Keratinocyte (primary cell): ENCODE measurements around the gene NDUFA11.

Source experiments
- EZH2 ChIP-seq: IDR thresholded peaks from one replicate; pipeline ENCODE4 v1.6.1; 2012; ENCODE audit warnings: inconsistent platforms, mild to moderate bottlenecking, low read length, moderate library complexity
- TF ChIP-seq, protein P1 (sequence below), 3 experiments: IDR thresholded peaks in 1 of 3; conservative IDR thresholded peaks in 1 of 3; optimal IDR thresholded peaks in 1 of 3; 2 replicates in 2 of 3; 3 replicates in 1 of 3; pipeline versions ENCODE3 to v1.5.1; 2011; ENCODE audit warnings: low read length in 3 of 3, mild to moderate bottlenecking in 3 of 3, moderate library complexity in 2 of 3, control low read depth in 1 of 3, inconsistent platforms in 1 of 3; ENCODE audit not compliant: insufficient read depth in 2 of 3; ENCODE audit errors: extremely low read depth in 1 of 3

DNA sequence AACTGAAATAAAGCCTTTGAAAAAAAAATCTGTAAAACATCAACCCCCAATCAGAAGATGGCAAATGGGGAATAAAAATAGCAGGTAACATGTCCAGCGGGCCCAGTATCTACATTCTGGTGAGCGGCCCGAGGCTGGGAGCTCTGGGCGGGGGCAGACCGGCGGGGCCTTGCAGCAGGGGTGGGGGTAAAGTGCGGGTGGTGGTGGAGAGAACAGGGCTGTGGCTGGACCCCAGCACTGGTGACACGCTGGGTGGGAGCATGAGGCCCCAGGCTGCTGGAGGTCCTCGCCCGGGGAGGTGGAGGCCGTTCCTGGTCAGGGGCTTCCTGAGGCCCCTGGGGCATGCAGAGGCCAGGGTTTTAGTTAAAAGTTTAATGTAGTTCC, 12.2 kb upstream of the NDUFA11 start:
- no peak for TF ChIP-seq EZH2
- TF ChIP-seq, protein P1, sequence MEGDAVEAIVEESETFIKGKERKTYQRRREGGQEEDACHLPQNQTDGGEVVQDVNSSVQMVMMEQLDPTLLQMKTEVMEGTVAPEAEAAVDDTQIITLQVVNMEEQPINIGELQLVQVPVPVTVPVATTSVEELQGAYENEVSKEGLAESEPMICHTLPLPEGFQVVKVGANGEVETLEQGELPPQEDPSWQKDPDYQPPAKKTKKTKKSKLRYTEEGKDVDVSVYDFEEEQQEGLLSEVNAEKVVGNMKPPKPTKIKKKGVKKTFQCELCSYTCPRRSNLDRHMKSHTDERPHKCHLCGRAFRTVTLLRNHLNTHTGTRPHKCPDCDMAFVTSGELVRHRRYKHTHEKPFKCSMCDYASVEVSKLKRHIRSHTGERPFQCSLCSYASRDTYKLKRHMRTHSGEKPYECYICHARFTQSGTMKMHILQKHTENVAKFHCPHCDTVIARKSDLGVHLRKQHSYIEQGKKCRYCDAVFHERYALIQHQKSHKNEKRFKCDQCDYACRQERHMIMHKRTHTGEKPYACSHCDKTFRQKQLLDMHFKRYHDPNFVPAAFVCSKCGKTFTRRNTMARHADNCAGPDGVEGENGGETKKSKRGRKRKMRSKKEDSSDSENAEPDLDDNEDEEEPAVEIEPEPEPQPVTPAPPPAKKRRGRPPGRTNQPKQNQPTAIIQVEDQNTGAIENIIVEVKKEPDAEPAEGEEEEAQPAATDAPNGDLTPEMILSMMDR (optimal IDR thresholded peaks at IDR 0.05 in 1 of 3, IDR thresholded peaks at IDR 0.05 in 1 of 3, conservative IDR thresholded peaks at IDR 0.05 in 1 of 3; ENCODE audit: extremely low read depth in 1 of 3, insufficient read depth in 2 of 3, low read length in 3 of 3): no peak
